Thyroid gland (tissue), 4 donors: ENCODE measurements around the gene WNT9A.

Experiments used
- CTCF ChIP-seq, 6 experiments: fragments of 200-600 bp in 3 of 6; fragments of 450-650 bp in 3 of 6; sonication (generic) in 3 of 6; IDR thresholded peaks; one replicate each; pipeline ENCODE4 v1.5.1; 2016 to 2019; ENCODE audit warnings: antibody characterized with exemption in 6 of 6, mild to moderate bottlenecking in 2 of 6, inconsistent platforms in 1 of 6, moderate library complexity in 1 of 6
- POLR2A ChIP-seq, 2 donors: fragments of 450-650 bp; IDR thresholded peaks; one replicate each; pipeline ENCODE4 v1.6.1; 2017; ENCODE audit warnings: antibody characterized with exemption in 2 of 2, mild to moderate bottlenecking in 2 of 2, moderate library complexity in 1 of 2

DNA sequence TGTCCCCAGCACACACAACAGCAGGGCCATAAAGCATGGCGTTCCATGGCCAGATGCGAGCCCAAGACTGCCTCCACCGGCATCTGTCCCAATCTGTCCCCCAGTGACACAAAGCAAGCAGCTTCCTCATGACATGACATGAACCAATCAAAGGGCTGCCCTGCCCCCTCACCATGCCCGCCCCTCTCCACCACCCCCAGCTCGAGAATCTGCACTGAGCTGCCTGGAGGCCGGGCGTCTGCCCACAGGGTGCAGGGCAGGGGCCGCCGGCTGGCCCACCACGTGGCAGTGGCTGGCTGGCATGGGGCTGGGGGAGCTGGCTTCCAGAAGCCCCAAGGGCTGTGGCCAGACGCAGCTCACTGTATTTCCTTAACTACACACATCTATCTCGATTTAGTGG is 27.8 kb downstream of the WNT9A start:
- TF ChIP-seq POLR2A (IDR thresholded peaks at IDR 0.05), result no peak
- TF ChIP-seq CTCF (IDR thresholded peaks at IDR 0.05), result no peak
